Colonic mucosa (tissue), 4 donors: Measurements from ENCODE around the gene ZPLD1. TPM values are rescaled to one million over a fixed set of nuclear protein-coding genes. Genes with fewer than 3 reads are reported as not detected.

Experiments
- DNase-seq: peaks from one replicate; pipeline ENCODE4 v3.0.0-alpha.2; 2020
- H3K27ac ChIP-seq: fragments of 200-600 bp; one replicate; pipeline ENCODE4 v1.8.0; 2021
- H3K27me3 ChIP-seq: fragments of 200-600 bp; one replicate; pipeline ENCODE4 v1.8.0; 2021
- H3K36me3 ChIP-seq: fragments of 200-600 bp; one replicate; pipeline ENCODE4 v1.8.0; 2021
- H3K4me1 ChIP-seq: fragments of 200-600 bp; one replicate; pipeline ENCODE4 v1.8.0; 2021; ENCODE audit warnings: mild to moderate bottlenecking
- H3K4me3 ChIP-seq: fragments of 200-600 bp; one replicate; pipeline ENCODE4 v1.8.0; 2021
- H3K9ac ChIP-seq, 2 donors: one replicate each; pipeline ENCODE4 v1.7.0; 2013; ENCODE audit warnings: control low read depth in 2 of 2, low read depth in 2 of 2, low read length in 2 of 2
- H3K9me3 ChIP-seq: fragments of 200-600 bp; one replicate; pipeline ENCODE4 v1.8.0; 2021
- CTCF ChIP-seq: fragments of 200-600 bp; IDR thresholded peaks from one replicate; pipeline ENCODE4 v1.8.0; 2022; ENCODE audit warnings: antibody characterized with exemption, mild to moderate bottlenecking
- intact Hi-C: fragments of 100-400 bp; cut with DNase I; formaldehyde crosslinking; loops from one replicate; pipeline ENCODE4 v1.14.1; 2022
- total RNA-seq, 2 donors: library from RNA; stranded (reverse); fragmentation: NEBNext Ultra II Directional in 1 of 2; extraction: Animal tissue kit (Norgen Biotek cat#: 25700) in 1 of 2; gene quantifications; one replicate each; pipeline ENCODE4 v1.2.1, GENCODE V29; 2021
- donor health status: healthy.
- donor health status: DM: no; HTN: no; CAD: no.
- donor health status: DM: no; HTN: no; CAD: no.

ZPLD1 gene
- total RNA-seq, 2 donors from 2014 or later = 0.05 TPM; not detected in 1

- intact Hi-C loops = no loop called here
- H3K27me3 ChIP-seq = no peaks in the 10 kb centered on the region
- no peak for TF ChIP-seq CTCF
- no peak overlapping the region for H3K9ac ChIP-seq
- H3K36me3 ChIP-seq = no peaks in the 10 kb centered on the region
- no peak for DNase-seq
- no peak overlapping the region for H3K4me3 ChIP-seq
- H3K9me3 ChIP-seq = no peaks in the 10 kb centered on the region
- no peaks in the 10 kb centered on the region for H3K4me1 ChIP-seq
- no peak overlapping the region for H3K27ac ChIP-seq
These were observed 15.1 kb downstream of the ZPLD1 start for GRCh38 chr3:102449930-102450329.

GRCh38 chr3:102450976-102451375, 16.2 kb downstream of the ZPLD1 start:
- no peak for DNase-seq
- intact Hi-C loops = no loop called here
- no peak for TF ChIP-seq CTCF
- Histone ChIP-seq H3K27ac (no peak overlapping the region), H3K4me1 (no peaks in the 10 kb centered on the region), H3K27me3 (no peaks in the 10 kb centered on the region), H3K9ac (no peak overlapping the region), H3K36me3 (no peaks in the 10 kb centered on the region), H3K9me3 (no peaks in the 10 kb centered on the region), H3K4me3 (no peak overlapping the region)

- TF ChIP-seq CTCF = no peak
- intact Hi-C loops = no loop called here
- H3K9me3 ChIP-seq = no peaks in the 10 kb centered on the region
- no peak for DNase-seq
- no peak overlapping the region for H3K4me3 ChIP-seq
- no peaks in the 10 kb centered on the region for H3K36me3 ChIP-seq
- no peak overlapping the region for H3K9ac ChIP-seq
- H3K4me1 ChIP-seq = no peaks in the 10 kb centered on the region
- no peak overlapping the region for H3K27ac ChIP-seq
- no peaks in the 10 kb centered on the region for H3K27me3 ChIP-seq
These were observed 16.7 kb downstream of the ZPLD1 start for GRCh38 chr3:102451543-102451942.

- intact Hi-C loops = no loop called here
- TF ChIP-seq CTCF = no peak
- H3K4me3 ChIP-seq = no peak overlapping the region
- no peaks in the 10 kb centered on the region for H3K9me3 ChIP-seq
- H3K36me3 ChIP-seq = no peaks in the 10 kb centered on the region
- no peak overlapping the region for H3K27ac ChIP-seq
- H3K9ac ChIP-seq = no peak overlapping the region
- DNase-seq = no peak
- H3K27me3 ChIP-seq = no peaks in the 10 kb centered on the region
- no peaks in the 10 kb centered on the region for H3K4me1 ChIP-seq
These were observed 19.4 kb downstream of the ZPLD1 start for GRCh38 chr3:102454181-102454580.

- Histone ChIP-seq H3K36me3 (no peaks in the 10 kb centered on the region), H3K9me3 (no peaks in the 10 kb centered on the region), H3K4me1 (no peaks in the 10 kb centered on the region), H3K27me3 (no peaks in the 10 kb centered on the region), H3K4me3 (no peak overlapping the region), H3K9ac (no peak overlapping the region), H3K27ac (no peak overlapping the region)
- intact Hi-C loops = no loop called here
- no peak for DNase-seq
- TF ChIP-seq CTCF = no peak
These were observed 22.8 kb downstream of the ZPLD1 start for GRCh38 chr3:102457644-102458043.

GRCh38 chr3:102460579-102460978, 25.8 kb downstream of the ZPLD1 start:
- Histone ChIP-seq H3K4me1 (no peaks in the 10 kb centered on the region), H3K27ac (no peak overlapping the region), H3K9ac (no peak overlapping the region), H3K9me3 (no peaks in the 10 kb centered on the region), H3K36me3 (no peaks in the 10 kb centered on the region), H3K4me3 (no peak overlapping the region), H3K27me3 (no peaks in the 10 kb centered on the region)
- no peak for DNase-seq
- intact Hi-C loops = no loop called here
- no peak for TF ChIP-seq CTCF
